Amygdala (tissue), 56 donors: Measurements from ENCODE around the gene PPP1R15B.
A peak's percentile ranks its signal among the peaks of the same experiment; 100 is the strongest.

Experiments used
- DNase-seq, 56 donors: peaks; one replicate each; lab custom pipeline; 2025; lab: John Stamatoyannopoulos, UW

The PPP1R15B gene

GRCh38 chr1:204411451-204412204, at the start of gene PPP1R15B:
Gene PPP1R15B (minus strand): TSS chr1:204411817. CDS start chr1:204411411, 406 bp downstream.
- peak; percentile 76 to 99 (median 96) for DNase-seq

GRCh38 chr1:204460346-204460745, 48.7 kb upstream of the PPP1R15B start:
- DNase-seq: no peak

DNA sequence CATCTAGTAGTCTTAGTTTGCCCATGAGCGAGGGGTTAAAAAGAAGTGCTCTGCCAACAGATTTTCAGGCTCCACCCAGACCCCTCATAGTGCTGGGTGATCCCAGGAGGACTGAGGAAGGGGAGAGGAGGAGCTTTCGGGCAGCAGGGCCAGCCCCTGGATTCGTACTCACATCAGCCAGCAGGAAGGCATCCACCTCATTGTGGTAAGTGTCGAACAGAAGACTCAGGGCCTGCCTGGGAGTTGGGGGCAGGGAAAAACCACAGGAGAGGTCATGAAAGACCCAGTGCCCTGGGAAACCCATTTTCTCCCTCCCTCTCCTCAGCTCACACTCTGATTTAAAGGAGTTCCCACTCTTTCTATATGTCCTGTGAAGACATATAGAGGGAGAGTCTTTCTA, 48.1 kb upstream of the PPP1R15B start:
- DNase-seq: no peak

GRCh38 chr1:204457666-204458065, 46.0 kb upstream of the PPP1R15B start:
- no peak for DNase-seq

GRCh38 chr1:204456826-204457442, 45.3 kb upstream of the PPP1R15B start:
- DNase-seq: no peak

- no peak for DNase-seq
Measured at GRCh38 chr1:204455831-204456145, 44.2 kb upstream of the PPP1R15B start.

- peak in 9 of 56 donors; percentile 15 to 41 (median 25) for DNase-seq
Measured at GRCh38 chr1:204455063-204455830, 43.6 kb upstream of the PPP1R15B start.

DNA sequence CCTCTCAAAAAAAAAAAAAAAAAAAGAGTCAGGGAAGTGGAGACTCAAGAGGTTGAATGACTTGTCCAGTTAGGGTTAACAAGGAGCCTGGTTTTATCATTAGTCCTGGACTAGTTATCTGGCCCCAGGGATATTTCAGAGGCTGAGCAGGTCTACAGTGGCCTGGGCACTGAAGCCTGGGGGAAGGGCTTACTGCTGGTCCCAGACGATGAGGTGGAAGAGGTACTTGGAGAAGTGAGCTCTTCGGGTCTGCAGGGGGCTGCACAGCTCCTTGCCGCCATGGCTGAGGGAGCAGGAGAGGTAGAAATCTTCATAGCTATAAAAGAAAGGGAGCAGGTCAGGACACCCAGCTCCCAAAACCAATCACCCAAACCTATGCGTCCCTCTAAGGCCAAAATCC, 42.9 kb upstream of the PPP1R15B start:
- DNase-seq: no peak

- DNase-seq: no peak
Measured at GRCh38 chr1:204453141-204453772, 41.6 kb upstream of the PPP1R15B start.

DNA sequence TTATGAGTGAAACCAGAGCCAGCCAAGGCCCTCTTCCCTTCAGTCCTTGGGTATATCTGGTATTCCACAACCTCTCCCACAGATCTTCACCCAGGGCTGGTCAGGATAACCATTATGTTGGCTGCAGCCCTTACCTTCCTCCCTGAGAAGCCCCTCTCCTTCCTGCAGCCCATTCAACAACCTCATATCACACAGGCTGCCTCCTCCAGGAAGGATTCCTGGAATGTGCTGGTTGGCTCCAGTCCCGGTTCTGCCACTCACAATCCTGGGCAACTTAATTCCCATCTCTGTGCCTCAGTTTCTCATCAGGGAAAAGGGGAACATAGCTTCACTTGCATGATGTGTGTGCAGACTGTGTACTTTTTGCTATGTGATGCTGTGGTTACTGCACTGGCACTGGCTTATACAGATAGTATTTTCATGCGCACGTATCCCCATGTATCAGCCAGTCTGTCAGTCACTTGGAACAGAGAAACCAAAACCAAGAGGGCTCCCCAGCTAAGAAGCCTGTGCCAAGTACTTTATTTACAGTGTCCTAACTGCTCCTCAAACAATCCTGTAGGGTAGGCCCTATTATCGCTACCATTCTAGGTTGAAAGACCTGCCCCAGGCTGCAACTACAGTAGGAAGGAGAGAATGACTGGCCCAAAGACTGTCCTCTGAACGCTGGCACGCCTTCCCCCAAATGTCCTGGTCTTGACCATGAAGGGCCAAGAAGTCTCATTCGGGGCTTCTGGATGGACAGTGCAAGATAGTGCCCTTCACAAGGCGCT, 39.9 kb upstream of the PPP1R15B start:
- DNase-seq: no peak

GRCh38 chr1:204450461-204451257, 39.0 kb upstream of the PPP1R15B start:
- no peak for DNase-seq

DNA sequence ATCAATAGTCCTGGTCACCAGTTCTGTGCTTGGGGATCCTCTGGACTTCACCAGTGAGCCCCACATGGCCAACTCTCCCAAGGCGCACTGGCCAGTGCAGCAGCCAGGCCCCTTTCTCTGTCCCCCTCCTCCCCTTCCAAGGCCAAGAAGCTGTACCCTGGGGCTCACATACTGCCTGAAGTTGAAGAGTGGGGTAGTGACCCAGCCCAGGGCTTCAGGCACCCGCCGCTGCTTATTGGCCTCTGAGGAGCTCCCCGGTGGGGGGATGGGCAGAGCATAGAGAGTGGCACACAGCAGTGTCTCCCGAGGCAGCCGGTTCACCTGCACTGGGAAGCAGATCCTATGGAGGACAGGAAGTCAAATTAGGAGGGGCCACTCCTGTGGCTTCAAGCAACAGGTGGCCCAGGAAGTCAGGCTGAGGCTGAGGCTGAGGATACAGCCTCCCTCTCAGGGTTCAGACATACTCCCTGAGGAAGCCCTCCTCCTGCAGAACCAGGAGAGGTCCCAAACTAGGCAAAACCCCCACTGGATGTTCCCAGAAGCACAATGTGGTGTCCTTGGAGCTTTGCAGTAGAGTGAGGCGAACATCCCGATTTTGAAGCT, 38.2 kb upstream of the PPP1R15B start:
- DNase-seq: no peak

GRCh38 chr1:204448991-204449677, 37.5 kb upstream of the PPP1R15B start:
- DNase-seq: no peak

DNA sequence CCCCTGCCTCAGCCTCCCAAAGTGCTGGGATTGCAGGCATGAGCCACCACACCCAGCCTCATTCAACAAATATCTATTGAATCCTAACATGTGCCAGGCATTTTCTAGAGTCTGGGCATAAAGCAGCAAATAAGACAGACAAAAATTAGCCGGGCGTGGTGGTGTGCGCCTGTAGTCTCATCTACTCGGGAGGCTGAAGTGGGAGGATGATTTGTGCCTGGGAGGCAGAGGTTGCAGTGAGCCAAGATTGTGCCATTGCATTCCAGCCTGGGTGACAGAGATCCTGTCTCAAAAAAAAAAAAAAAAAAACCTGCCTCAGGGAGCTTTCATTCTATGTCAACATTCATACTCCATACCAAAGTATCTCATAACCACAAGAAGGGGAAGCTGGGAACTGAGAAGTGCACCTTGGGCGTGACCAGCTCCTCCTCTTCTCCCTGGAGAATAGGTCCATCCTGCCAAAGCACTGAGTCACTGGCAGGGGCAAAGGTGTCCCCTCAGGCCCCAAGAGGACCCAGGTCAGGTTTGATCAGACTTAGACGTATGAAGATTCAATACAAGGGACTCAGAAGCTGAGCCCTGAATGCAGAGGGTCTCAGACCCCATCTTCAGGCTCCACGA, 36.8 kb upstream of the PPP1R15B start:
- DNase-seq: no peak

- DNase-seq: no peak
Measured at GRCh38 chr1:204447736-204448135, 36.1 kb upstream of the PPP1R15B start.

- DNase-seq: no peak
Measured at GRCh38 chr1:204447190-204447589, 35.6 kb upstream of the PPP1R15B start.

DNA sequence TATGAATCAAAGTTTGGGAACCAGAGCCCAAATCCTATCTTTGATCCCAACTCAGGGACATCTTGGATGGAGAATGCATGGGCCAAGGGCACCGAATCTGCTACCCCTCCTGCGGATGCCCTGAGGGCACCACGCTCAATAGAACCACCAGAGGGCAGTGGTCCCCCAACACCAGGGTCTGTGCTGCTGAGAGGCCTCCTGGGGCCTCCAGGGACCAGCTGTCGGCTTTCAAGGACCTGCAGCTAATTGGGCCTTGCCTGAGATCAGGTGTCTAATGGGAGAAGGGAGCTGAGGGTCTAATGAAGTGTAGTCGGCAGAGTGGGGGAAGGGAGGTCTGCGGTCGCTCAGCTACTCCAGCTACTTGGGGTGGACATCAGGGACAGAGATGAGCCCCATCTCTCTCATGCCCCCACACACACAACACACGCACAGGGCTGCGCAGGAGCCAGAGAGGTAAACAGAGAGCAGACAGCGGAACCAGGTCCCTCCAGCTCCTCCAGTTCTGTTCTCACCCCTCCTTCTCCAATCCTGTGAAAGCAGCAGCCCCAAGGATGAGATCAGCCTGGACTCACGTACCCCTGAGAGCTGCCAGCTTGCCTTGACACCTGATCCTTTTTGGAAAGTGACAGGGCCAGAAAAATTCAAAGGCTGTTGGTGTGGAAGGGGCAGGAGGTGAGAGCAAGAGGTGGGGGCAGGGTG, 34.9 kb upstream of the PPP1R15B start:
- DNase-seq: peak in 51 of 56 donors; percentile 4 to 84 (median 48)
